ENCODE measurements around the gene MCU. TPM values are rescaled to one million over a fixed set of nuclear protein-coding genes. Genes with fewer than 3 reads are reported as not detected.

The MCU gene
- polyA plus RNA-seq, 1 of the 3 experiments (the other 2 are of a cell fraction), result 20.6 TPM

DNA sequence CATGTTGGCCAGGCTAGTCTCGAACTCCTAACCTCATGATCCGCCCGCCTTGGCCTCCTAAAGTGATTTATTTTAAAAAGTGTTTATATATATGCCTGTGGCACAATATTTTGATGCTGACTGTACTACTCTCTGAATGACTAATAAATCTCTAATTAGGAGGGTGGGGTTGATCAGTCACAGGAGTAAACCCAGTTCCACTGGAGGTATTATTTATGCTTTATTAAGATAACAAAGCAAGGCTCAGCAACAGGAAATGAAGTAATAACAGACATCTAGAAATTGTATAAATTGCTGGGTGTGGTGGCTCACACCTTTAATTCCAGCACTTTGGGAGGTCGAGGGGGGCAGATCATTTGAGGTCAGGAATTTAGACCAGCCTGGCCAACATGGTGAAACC lies 26.0 kb upstream of the MCU start:
- WGBS (ENCODE audit: low lambda C conversion rate), result 80% methylated on average over 4 of the region's 4 CpGs
- no peaks in the 10 kb centered on the region for H3K4me1 ChIP-seq (ENCODE audit: control insufficient read depth in 1 of 2, insufficient read depth in 2 of 2, low read depth in 1 of 2, low read length in 1 of 2)
- H3K4me2 ChIP-seq, result no peak overlapping the region
- ChIA-PET CTCF (no interaction called here), POLR2A (no interaction called here)
- no peaks in the 10 kb centered on the region for H3K79me2 ChIP-seq (ENCODE audit: insufficient read depth)
- no peaks in the 10 kb centered on the region for H3K27me3 ChIP-seq (ENCODE audit: insufficient read depth)
- no peaks in the 10 kb centered on the region for H3K9me3 ChIP-seq
- H3K4me3 ChIP-seq (ENCODE audit: low read depth in 2 of 2, low read length in 1 of 2), result no peak overlapping the region
- DNase-seq, result no peak
- H3K9me2 ChIP-seq, result no peaks in the 10 kb centered on the region
- no peak overlapping the region for H3K27ac ChIP-seq (ENCODE audit: low read depth in 2 of 2, low read length in 1 of 2)
- no peak overlapping the region for H2AFZ ChIP-seq (ENCODE audit: low read depth)
- H3K36me3 ChIP-seq (replicated peaks in 1 of 2; ENCODE audit: control insufficient read depth in 1 of 2, insufficient read depth in 2 of 2, low read length in 1 of 2), result no peaks in the 10 kb centered on the region
- no peaks in the 10 kb centered on the region for H4K20me1 ChIP-seq (ENCODE audit: insufficient read depth)
- no peaks in the 10 kb centered on the region for H3F3A ChIP-seq (replicated peaks; ENCODE audit: insufficient read depth)
- no peak for TF ChIP-seq NRF1 (IDR thresholded peaks at IDR 0.05; ENCODE audit: low read depth, low read length)
- TF ChIP-seq, protein P1, sequence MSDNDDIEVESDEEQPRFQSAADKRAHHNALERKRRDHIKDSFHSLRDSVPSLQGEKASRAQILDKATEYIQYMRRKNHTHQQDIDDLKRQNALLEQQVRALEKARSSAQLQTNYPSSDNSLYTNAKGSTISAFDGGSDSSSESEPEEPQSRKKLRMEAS (IDR thresholded peaks at IDR 0.05; ENCODE audit: low read depth), result no peak
- TF ChIP-seq EP300 (IDR thresholded peaks at IDR 0.05; ENCODE audit: borderline replicate concordance in 1 of 2, low read depth in 1 of 2, low read length in 1 of 2), result no peak
- no peak for TF ChIP-seq SIN3A (IDR thresholded peaks at IDR 0.05; ENCODE audit: borderline replicate concordance, low read depth, low read length)
- no peak for TF ChIP-seq MEF2A (IDR thresholded peaks at IDR 0.05; ENCODE audit: borderline replicate concordance, low read depth)
- no peak for TF ChIP-seq GABPA (IDR thresholded peaks at IDR 0.05; ENCODE audit: low read depth)
- TF ChIP-seq EZH2phosphoT487 (IDR thresholded peaks at IDR 0.05; ENCODE audit: borderline replicate concordance, low read depth), result no peak
- TF ChIP-seq, protein P2, sequence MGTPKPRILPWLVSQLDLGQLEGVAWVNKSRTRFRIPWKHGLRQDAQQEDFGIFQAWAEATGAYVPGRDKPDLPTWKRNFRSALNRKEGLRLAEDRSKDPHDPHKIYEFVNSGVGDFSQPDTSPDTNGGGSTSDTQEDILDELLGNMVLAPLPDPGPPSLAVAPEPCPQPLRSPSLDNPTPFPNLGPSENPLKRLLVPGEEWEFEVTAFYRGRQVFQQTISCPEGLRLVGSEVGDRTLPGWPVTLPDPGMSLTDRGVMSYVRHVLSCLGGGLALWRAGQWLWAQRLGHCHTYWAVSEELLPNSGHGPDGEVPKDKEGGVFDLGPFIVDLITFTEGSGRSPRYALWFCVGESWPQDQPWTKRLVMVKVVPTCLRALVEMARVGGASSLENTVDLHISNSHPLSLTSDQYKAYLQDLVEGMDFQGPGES (IDR thresholded peaks at IDR 0.05; ENCODE audit: low read depth, low read length), result no peak
- no peak for TF ChIP-seq ELF1 (IDR thresholded peaks at IDR 0.05)
- TF ChIP-seq FOXJ3 (CRISPR knock-in tag; IDR thresholded peaks at IDR 0.05), result no peak
- TF ChIP-seq, protein P3, sequence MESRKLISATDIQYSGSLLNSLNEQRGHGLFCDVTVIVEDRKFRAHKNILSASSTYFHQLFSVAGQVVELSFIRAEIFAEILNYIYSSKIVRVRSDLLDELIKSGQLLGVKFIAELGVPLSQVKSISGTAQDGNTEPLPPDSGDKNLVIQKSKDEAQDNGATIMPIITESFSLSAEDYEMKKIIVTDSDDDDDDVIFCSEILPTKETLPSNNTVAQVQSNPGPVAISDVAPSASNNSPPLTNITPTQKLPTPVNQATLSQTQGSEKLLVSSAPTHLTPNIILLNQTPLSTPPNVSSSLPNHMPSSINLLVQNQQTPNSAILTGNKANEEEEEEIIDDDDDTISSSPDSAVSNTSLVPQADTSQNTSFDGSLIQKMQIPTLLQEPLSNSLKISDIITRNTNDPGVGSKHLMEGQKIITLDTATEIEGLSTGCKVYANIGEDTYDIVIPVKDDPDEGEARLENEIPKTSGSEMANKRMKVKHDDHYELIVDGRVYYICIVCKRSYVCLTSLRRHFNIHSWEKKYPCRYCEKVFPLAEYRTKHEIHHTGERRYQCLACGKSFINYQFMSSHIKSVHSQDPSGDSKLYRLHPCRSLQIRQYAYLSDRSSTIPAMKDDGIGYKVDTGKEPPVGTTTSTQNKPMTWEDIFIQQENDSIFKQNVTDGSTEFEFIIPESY (IDR thresholded peaks at IDR 0.05; ENCODE audit: borderline replicate concordance, low read depth), result no peak
- no peak for TF ChIP-seq TAF1 (IDR thresholded peaks at IDR 0.05; ENCODE audit: borderline replicate concordance, low read depth, low read length)
- no peak for TF ChIP-seq RCOR1 (IDR thresholded peaks at IDR 0.05; ENCODE audit: low read length)
- H3K9ac ChIP-seq, result no peak overlapping the region

DNA sequence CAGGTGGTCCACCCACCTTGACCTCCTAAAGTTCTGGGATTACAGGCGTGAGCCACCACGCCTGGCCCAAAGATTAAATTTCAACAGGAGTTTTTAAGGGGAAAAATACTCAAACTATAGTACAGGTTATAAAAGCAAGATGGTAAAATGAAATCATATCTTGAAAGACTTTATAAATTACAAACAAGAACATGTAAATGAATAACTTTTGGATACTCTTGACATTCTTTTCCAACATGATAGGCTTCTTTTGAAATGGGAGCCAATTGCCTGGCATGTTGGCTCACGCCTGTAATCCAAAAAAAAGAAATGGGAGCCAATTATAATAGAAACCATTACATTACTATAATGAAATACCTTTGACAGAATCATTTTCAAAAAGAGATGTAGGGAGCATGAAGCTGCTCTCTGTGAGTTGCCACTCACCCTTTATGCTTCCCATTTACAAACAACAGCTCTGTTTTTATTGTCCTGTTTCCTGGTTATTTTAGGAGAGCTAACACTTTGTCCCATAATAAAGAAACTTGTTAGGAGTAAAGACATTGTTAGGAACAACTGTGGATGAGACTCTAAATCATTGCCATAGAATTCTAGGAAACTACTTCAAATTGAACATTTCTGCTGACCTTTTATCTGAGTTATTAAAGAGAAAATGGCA lies 24.6 kb upstream of the MCU start:
- ChIA-PET POLR2A (no interaction called here), CTCF (no interaction called here)
- TF ChIP-seq NFIC (IDR thresholded peaks at IDR 0.05; ENCODE audit: borderline replicate concordance) (no peak), NRF1 (IDR thresholded peaks at IDR 0.05; ENCODE audit: low read depth, low read length) (no peak), TAF1 (IDR thresholded peaks at IDR 0.05; ENCODE audit: borderline replicate concordance, low read depth, low read length) (no peak), FOSL2 (IDR thresholded peaks at IDR 0.05; ENCODE audit: borderline replicate concordance, low read depth) (no peak), MEF2A (IDR thresholded peaks at IDR 0.05; ENCODE audit: borderline replicate concordance, low read depth) (no peak), ELF1 (IDR thresholded peaks at IDR 0.05) (no peak), POLR2AphosphoS5 (IDR thresholded peaks at IDR 0.05; ENCODE audit: low read depth, low read length) (no peak)
- TF ChIP-seq, protein P4, sequence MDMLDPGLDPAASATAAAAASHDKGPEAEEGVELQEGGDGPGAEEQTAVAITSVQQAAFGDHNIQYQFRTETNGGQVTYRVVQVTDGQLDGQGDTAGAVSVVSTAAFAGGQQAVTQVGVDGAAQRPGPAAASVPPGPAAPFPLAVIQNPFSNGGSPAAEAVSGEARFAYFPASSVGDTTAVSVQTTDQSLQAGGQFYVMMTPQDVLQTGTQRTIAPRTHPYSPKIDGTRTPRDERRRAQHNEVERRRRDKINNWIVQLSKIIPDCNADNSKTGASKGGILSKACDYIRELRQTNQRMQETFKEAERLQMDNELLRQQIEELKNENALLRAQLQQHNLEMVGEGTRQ (IDR thresholded peaks at IDR 0.05; ENCODE audit: borderline replicate concordance, low read depth, low read length), result no peak
- TF ChIP-seq, protein P3 (IDR thresholded peaks at IDR 0.05; ENCODE audit: borderline replicate concordance, low read depth), result no peak
- TF ChIP-seq, protein P5, sequence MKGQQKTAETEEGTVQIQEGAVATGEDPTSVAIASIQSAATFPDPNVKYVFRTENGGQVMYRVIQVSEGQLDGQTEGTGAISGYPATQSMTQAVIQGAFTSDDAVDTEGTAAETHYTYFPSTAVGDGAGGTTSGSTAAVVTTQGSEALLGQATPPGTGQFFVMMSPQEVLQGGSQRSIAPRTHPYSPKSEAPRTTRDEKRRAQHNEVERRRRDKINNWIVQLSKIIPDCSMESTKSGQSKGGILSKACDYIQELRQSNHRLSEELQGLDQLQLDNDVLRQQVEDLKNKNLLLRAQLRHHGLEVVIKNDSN (IDR thresholded peaks at IDR 0.05; ENCODE audit: borderline replicate concordance, low read depth), result no peak

More for the DNA sequence above, 24.6 kb upstream of the MCU start:
- 86% methylated on average over 3 of the region's 3 CpGs for WGBS (ENCODE audit: low lambda C conversion rate)
- Histone ChIP-seq H3K79me2 (ENCODE audit: insufficient read depth) (no peaks in the 10 kb centered on the region), H4K20me1 (ENCODE audit: insufficient read depth) (no peaks in the 10 kb centered on the region), H3K4me2 (no peak overlapping the region), H3F3A (replicated peaks; ENCODE audit: insufficient read depth) (peaks cover 2% of the 10 kb centered on the region), H2AFZ (ENCODE audit: low read depth) (no peak overlapping the region), H3K9me3 (no peaks in the 10 kb centered on the region), H3K4me1 (ENCODE audit: control insufficient read depth in 1 of 2, insufficient read depth in 2 of 2, low read depth in 1 of 2, low read length in 1 of 2) (no peaks in the 10 kb centered on the region), H3K4me3 (ENCODE audit: low read depth in 2 of 2, low read length in 1 of 2) (no peak overlapping the region), H3K27ac (ENCODE audit: low read depth in 2 of 2, low read length in 1 of 2) (no peak overlapping the region), H3K36me3 (replicated peaks in 1 of 2; ENCODE audit: control insufficient read depth in 1 of 2, insufficient read depth in 2 of 2, low read length in 1 of 2) (no peaks in the 10 kb centered on the region), H3K9me2 (no peaks in the 10 kb centered on the region), H3K27me3 (ENCODE audit: insufficient read depth) (no peaks in the 10 kb centered on the region), H3K9ac (no peak overlapping the region)
- no peak for DNase-seq

Data from SK-N-SH (cell line).